Measurements from ENCODE around the gene EHBP1L1.
"Not testable (repeated sequence)": the region's sequence is repeated elsewhere in the genome, so short reads cannot be mapped to it uniquely, and the experiment has no call there.

The EHBP1L1 gene

DNA sequence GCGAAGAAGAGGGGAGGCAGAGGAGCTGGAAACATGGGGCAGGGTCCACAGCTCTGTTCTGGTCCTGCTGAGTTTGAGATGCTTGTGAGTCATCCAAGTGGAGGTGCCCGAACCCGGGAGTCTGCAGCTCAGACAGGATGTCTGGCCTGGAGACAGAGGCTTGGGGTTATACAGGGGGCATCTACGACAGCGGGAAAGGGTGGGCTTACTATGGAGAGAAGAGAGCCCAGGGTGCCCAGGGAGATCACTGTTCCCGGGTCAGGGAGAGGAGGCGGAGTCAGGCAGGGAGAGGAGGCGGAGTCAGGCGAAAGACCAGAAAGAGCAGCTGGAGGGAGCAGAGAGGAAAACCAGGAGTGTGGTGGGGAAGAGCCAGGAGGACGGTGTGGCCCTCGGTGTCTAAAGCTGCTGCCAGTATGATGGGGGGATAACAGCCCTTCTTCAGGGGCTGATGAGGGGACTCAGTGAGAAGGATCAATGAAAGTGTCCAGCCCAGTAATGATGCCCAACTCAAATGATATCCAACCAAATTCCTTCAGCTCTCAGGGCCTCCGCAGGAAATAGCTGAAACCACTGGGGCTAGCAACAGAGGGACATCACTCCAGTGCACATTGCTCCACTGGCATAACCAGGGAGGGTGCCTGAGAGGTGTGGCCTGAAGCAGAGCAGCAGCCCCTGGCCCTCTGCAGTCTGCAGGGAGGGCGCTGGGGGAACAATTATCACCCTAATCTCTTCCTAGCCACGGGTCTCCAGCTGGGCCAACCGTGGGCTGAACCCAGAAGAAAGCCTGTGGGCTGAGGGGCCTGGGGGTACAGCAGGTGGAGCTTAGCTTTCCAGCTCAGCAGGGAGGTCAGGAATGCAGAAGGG lies 15.1 kb upstream of the EHBP1L1 start:
- peak; percentile 22 for DNase-seq

DNA sequence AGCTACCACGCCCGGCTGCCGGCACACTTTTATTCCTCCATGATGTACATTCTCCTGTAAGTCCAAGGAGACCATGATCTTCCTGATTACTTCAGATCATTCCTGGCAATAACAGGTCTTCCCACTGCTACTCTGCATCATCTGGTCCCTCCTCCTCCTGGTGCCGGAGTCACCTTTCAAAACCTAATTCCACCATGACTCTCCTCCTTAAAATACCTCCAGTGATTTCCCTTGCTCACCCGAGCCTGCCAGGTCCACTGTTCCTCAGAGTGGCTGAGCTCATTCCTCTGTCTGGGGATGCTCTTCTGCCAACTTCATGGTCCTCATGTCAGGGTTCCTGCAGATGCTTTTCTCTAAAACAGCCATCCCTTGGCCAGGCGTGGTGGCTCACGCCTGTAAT lies 13.8 kb upstream of the EHBP1L1 start:
- DNase-seq = no peak

DNA sequence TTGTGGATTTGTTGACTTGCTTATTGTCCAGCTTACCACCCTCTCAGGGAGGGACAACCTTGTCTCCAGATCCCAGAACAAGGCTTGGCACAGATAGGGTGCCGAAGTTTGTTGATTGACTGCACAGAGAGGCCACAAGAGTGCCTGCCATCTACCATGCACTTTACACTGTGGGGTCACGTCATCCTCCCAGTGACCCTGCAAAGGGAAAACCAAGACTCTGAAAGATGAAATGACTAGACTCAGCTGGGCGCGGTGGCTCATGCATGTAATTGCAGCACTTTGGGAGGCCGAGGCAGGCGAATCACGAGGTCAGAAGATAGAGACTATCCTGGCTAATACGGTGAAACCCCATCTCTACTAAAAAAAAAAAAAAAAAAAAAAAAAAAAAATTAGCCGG lies 13.1 kb upstream of the EHBP1L1 start:
- no peak for DNase-seq

DNA sequence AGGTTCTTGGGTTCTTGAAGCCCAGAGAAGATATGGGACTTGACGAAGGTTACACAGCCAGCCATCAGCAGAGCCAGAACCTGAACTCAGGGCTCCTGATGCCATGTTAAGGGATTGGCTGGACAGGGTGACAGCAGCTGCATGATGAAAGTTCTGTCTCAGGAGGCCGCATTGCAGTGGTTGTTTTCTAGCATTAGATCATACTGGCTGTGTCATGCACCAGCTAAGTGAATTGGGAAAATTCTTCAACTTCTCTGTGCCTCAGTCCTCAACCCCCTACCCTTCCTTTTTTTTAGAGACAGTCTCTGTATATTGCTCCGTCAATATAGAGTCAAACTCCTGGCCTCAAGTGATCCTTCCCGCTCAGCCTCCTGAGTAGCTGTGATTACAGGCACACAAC lies 12.3 kb upstream of the EHBP1L1 start:
- no peak for DNase-seq

DNA sequence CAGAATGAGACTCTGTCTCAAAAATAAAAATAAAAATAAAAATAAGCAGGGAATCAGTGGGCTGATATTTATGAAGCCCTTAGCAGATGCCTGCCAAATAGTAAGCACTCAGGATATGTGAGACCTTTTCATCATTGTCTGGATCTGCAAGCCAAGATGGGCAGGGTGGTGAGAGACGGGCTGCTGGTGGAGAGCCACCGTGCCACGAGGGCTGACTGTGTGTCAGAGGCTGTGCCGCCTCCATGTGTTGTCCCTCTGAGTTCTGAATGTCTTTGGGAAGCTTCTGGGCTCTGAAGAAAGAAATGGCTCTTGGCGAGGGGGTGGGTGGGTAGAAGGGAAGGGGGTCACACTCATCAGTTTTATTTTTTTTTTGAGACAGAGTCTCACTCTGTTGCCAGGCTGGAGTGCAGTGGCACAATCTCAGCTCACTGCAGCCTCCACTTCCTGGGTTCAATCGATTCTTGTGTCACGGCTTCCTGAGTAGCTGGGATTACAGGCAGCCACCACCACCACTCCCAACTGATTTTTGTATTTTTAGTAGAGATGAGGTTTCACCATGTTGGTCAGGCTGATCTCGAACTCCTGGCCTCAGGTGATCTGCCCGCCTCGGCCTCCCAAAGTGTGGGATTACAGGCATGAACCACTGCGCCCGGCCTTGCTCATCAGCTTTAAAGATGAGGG lies 10.8 kb upstream of the EHBP1L1 start:
- DNase-seq = not testable (repeated sequence)

DNA sequence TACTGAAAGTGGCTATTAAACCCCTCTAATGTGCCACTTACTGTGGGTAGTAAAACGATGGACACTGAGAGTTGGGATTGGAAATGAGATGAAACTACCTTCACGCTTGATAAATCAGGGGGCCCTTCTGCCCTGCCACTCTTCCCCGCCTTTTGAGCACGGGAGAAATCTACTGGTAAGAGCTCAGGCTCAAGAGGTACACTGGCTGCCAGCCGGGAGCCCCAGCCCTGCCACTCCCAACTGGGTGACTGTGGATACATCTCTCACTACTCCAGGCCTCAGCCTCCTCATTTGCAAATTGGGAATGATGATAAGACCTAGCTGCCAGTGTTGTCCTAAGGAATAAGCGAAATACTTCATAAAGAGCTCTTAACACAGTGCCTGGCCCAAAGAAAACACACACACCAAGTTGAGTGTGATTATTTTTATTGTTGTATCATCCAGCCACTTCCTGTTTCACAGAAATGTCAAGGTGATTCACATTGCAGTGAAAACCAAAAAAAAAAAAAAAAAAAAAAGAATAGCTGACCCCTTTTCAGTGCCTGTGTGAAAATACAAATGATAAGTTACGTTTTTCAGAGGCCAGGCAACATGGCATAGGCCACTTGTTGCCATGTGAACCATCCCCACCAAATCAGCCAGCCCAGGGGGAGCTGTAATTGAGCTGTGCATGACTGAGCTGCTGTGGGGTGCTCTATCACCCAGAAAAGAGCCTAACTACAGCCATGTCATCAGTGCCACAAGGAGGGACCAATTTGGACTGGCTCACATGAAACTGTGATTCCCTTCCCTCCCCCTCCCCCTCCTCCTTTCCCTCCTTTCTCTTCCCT lies 10.0 kb upstream of the EHBP1L1 start:
- no peak for DNase-seq

DNA sequence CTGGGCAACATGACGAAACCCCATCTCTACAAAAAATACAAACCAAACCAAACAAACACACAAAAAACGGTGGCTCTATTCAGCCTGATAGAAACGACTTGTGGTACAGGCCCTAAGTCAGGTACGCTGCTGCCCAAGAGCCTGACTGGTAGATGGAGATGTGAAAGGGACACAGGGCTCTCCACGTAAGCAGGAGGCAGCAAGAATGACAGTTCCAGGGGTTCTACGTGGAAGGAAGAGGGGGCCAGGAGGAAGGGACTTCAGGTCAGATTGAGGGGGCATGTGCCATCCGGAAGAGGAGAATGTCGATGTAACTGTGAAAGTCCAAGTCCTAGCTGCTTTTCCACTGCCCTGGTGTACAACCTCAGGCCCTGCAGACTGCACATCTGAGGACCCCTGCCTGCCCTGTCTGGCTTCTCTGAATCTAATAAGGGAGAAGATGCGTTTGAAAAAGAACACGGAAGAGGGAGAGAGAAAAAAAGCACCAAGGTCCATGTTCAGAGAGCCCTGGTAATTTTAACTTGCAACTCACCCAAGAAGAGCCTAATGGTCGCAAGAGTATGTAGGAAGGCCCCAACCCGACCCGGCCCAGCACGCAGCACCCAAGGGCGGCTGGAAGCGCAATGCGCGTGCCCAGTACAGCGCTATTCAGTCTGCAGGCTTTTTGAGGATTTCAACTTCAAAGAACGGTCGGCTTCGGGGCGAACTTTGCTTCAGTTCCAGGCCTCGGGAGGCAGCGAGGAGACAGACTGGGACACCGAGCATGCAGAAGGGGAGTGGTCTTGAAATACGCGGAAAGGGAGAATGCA lies 6.5 kb upstream of the EHBP1L1 start:
- no peak for DNase-seq

DNA sequence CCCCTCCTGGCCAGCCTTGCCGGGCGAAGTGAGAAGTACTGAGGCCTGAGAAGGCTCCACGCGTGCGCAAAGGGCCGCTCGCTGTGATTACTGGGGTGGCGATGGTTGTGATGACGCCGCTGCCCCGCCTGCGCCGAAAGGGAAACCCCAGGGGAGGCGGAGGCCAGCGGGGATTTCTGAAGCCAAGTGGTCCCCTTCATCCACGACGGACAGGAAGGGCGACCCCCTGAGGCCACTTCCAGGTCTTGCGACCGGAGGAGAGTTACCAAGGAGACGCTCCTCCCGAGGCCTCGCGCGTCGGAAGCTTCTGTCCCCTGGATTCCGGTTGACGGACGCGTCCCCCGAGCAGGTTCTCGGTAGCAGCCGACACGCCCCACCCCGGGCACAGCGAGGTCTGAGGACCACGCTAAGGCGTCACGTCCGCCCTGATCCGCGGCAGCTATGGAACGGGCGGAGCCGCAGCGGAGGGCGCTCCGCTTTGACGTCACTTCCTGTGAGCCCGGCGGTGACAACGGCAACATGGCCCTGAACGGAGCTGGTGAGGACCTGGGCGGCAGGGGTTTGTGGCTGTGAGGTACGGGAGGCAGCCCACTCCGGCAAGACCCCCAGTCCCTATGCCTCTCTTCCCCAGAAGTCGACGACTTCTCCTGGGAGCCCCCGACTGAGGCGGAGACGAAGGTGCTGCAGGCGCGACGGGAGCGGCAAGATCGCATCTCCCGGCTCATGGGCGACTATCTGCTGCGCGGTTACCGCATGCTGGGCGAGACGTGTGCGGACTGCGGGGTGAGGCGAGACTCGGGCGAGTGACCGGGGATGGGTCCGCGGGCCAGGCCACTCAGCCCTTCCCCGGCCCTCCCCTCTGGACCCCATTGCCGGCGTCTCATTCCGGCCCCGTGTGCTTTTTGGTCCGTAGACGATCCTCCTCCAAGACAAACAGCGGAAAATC lies 5.6 kb upstream of the EHBP1L1 start, which contains the start of gene ZNRD2:
Gene ZNRD2 (plus strand): TSS at position 505 of the 946 bp plus-strand sequence. CDS start 15 bp downstream, at position 520.
- peak; percentile 99 for DNase-seq

DNA sequence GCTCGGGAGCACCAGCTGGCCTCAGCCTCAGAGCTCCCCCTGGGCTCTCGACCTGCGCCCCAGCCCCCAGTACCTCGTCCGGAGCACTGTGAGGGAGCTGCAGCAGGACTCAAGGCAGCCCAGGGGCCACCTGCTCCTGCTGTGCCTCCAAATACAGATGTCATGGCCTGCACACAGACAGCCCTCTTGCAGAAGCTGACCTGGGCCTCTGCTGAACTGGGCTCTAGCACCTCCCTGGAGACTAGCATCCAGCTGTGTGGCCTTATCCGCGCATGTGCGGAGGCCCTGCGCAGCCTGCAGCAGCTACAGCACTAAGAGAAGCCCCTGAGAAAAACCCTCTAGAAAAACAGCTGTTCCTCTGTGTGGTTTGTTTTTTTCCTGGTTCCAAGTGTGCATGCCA lies 4.4 kb upstream of the EHBP1L1 start:
- DNase-seq = no peak

DNA sequence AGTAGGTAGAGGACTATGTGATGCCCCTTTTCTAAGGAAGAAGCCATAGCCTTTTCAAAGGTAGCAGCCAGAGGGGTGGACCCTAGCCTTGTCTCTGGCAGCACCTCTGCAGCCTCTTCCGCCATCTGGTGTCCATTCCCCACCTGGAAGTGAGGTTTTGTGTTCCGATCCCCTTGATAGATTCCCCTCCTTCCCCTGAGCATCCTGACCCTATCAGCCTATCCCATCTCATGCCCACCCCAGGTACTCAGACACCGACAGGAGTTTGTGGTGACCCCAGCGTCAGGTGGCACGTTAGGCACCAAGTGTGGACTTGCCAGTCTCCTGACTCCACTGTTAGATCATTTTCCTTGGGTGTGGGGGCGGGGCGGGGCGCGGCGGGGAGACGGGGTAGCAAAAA lies 3.9 kb upstream of the EHBP1L1 start:
- no peak for DNase-seq

DNA sequence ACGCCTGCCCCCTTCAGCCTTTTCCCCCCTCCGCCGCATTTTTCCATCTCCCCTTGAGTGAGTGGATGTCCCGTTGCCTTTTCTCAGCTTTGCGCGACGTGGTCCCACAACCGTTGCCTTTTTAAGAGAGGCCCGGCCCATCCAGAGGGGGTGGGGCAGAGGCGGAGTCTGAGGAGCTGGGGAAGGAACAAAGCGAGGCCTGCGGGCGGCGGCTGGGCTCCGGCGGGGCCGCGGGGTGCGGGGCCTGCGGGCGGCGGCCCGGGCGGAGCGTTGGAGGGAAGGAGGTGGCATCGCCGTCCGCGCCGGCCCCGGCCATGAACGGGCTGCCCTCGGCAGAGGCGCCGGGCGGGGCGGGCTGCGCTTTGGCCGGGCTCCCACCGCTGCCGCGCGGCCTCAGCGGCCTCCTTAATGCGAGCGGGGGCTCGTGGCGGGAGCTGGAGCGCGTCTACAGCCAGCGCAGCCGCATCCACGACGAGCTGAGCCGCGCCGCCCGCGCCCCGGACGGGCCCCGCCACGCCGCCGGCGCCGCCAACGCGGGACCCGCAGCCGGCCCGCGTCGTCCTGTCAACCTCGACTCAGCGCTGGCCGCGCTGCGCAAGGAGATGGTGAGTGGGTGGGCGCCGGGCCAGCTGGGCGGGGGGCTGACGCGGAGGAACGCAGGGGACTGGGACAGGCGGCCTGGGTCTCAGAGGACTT lies 3.3 kb upstream of the EHBP1L1 start, which contains the start of gene FAM89B:
Gene FAM89B (plus strand): TSS at position 183 of the 696 bp plus-strand sequence. CDS start 132 bp downstream, at position 315.
- peak; percentile 86 for DNase-seq

DNA sequence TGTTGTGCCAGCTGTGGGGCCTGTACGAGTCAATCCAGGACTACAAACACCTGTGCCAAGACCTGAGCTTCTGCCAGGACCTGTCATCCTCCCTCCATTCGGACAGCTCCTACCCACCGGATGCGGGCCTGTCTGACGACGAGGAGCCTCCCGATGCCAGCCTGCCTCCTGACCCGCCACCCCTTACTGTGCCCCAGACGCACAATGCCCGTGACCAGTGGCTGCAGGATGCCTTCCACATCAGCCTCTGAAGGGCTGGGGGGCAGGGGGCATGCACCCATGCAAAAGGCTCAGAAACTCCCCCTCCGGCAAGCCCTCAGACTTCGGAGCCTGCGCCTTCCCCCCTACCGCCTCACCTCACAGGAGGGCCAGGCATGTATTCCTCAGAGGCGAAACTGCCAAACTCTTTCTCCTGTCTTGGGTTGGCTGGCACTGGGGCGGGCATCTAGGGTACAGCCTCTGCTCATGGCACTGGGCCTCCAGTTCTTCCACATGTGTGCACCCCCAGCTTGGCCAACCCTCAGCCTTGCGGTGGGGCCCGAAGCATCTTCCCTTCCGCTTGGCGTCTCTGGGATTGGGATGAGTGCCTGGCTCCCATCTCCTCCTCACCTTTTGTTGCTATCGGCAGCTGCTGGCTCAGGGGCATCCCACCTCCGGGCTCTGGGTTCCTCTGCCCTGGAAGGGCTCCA lies 2.3 kb upstream of the EHBP1L1 start:
- DNase-seq = no peak

DNA sequence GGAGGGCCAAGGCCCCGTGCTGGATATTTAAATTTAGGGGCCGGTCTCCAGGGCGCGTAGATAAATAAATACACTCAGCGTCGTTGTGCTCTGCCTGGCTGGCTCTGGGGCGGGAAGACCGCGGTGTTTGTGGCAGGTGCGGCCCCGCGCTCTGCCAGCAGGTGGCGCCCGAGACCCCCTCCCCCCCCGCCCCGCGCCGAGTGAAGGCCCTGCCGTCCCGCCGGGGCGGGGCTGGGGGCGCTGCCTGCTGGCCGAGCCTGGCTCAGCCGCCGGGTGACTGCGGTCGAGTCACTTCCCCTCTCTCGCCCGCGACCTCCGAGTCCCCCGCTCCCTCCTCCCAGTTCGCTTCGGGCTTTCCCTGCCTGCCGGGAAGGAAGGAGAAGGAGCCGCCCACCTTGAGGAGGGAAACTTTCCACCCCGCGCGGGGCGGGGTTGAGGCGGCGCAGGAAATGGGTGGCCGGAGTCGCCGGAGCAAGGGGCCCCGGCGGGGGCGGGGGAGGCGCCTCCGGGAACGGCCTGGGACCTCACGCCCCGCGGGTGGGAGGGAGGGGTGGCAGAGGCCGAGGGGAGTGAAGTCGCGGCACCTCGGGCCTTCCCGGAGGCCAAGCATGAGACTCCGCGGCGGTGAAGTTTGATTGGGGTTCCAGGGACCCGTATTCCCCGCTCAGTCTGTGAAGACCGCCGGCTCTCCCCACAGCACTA lies 1.6 kb upstream of the EHBP1L1 start:
- peak; percentile 71 for DNase-seq

DNA sequence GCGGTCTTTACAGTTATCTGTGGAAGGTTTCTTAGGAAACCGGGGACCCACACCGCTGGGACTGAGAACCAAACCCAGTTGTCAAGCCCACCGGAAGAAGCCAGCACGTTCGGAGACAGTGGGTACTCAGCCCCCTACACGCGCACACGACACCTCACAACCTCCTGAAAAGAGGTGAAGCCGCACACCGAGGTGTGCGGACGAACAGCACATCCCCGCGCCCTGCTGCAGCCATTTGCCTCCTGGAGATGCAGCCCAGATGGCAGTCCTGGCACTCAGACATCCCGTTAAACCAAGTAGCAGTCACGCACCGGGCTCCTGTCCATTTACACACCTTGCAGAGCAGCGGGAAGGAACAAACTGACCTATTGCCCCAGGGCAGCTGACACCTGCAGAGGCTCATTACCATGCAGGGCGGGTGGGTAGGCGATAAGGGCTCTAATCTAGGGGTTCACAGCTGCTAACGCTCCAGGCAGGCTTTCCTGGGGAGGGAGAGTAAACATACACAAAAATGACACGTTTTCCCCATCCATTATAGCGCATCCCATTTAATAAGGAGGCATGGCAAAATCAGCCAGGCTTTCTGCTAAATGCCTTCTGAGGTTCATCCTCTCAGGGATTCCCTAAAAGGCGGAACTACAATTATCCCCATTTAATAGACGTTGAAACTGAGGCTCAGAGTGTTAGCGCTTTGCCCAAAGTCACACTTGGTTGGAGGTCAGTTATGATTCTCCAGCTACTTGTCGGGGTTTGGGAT lies 864 bp upstream of the EHBP1L1 start:
- DNase-seq = no peak

DNA sequence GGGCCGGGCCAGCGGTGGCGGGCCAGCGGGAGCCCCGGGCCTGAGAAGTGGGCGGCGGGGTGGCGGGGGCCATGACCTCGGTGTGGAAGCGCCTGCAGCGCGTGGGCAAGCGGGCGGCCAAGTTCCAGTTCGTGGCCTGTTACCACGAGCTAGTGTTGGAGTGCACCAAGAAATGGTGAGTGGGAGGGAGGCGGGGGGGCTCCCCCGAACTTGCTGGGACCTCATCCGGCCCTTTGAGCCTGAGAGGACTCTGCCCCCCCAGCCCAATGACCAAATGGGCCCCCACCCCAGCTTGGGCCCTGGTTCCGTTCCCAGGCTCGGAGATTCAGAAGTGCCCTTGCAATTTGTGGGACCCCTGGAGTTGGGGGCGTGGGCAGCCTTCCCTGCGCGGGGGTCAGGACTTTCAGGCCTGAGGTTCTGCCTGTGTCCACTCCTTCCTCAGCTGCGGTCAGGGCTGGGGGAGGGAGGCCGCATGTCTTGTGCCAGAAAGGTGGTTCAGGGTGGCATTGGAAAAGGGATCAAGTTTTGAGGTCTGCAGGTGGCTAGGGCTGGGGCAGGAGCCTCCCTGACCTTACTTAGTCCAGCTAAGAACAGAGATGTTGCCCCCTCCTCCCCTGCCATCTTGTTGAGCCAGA lies 496 bp downstream of the EHBP1L1 start:
- no peak for DNase-seq

DNA sequence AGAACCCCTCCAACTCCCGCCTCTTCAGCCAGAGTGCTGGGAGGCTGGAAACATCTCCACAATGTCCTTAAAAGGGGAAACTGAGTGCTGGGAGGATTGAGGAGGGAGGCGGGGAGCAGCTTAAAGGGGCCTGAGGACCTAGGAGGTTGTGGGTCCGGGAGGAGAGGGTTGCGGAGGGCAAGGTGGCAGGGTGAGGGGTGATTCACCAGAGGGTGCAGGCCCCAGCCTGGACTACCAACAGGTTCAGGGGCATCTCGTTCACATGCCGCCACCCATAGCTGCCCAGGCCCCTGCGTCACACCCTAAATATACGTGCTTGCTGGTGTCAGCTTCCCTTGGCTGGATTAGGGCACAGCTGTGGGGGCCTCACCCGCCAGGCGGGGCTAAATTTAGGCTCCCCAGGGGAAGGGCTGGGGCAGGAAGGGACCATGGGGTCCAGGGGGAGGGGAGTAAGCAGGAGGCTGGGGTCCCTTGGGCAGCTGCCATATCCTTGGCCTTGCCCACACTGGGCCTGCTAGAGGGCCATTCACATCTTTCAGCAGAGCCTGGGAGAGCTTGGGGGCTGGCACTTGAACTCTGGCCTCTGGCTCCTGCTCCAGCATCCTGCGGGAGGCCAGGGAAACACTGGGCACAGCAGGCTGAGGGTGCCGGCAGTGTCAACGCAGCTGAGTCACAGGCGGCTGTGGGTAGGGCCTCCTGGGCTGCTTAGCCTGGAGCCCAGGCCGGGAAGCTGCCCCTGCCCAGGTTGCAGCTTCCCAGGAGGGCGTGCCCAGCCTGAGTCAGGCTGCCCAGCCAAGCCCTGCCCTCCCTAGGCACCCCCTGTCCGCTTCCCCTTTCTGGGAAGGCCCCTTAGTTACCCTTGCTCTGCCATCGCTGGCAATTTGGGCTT lies 1.3 kb downstream of the EHBP1L1 start:
- DNase-seq = no peak

DNA sequence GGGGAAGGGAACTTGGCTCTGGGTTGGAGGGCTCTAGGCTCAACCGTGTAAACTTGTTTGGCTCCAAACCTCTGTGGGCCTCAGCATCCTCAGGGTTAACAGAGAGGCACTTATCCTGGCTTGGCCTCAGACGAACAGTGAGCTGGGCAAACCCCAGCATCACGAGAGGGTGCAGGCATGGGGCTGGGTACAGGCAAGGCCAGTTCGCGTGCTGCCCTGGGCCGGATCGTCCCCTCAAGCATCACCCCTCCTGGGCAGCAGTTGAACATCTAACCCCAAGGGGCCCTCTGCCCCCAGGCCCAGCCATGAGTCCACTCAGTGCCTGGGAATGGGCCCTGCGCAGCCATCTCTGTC lies 1.9 kb downstream of the EHBP1L1 start:
- DNase-seq = no peak
